Smooth muscle cell (in vitro differentiated cells): Measurements from ENCODE around the gene DYNC2H1. TPM values are rescaled to one million over a fixed set of nuclear protein-coding genes. Genes with fewer than 3 reads are reported as not detected.

ENCODE experiments used
- DNase-seq: peaks from one replicate; lab custom pipeline; 2025; ENCODE audit not compliant: unreplicated experiment; lab: John Stamatoyannopoulos, UW
- H2AFZ ChIP-seq: fragments of 200-600 bp; sonication (generic); 2 replicates; pipeline ENCODE4 v1.6.0; 2016; ENCODE audit warnings: antibody characterized with exemption, low read depth, mild to moderate bottlenecking
- H3F3A ChIP-seq: fragments of 200-600 bp; sonication (generic); 2 replicates; pipeline ENCODE4 v1.6.0; 2017; ENCODE audit warnings: antibody characterized with exemption, low read depth
- H3K27ac ChIP-seq: fragments of 200-600 bp; sonication (generic); 2 replicates; pipeline ENCODE4 v1.5.1; 2016; ENCODE audit warnings: low read depth, mild to moderate bottlenecking
- H3K27me3 ChIP-seq: fragments of 200-600 bp; sonication (generic); 2 replicates; pipeline ENCODE4 v1.6.1; 2016; ENCODE audit warnings: low read depth, mild to moderate bottlenecking
- H3K36me3 ChIP-seq: fragments of 200-600 bp; sonication (generic); 2 replicates; pipeline ENCODE4 v1.5.1; 2016; ENCODE audit warnings: low read depth
- H3K4me1 ChIP-seq: fragments of 200-600 bp; sonication (generic); 2 replicates; pipeline ENCODE4 v1.5.1; 2016; ENCODE audit warnings: low read depth
- H3K4me2 ChIP-seq: fragments of 200-600 bp; sonication (generic); 2 replicates; pipeline ENCODE4 v1.6.0; 2016; ENCODE audit warnings: mild to moderate bottlenecking
- H3K4me3 ChIP-seq: fragments of 200-600 bp; sonication (generic); 2 replicates; pipeline ENCODE4 v1.5.1; 2016; ENCODE audit warnings: mild to moderate bottlenecking
- H3K79me2 ChIP-seq: fragments of 200-600 bp; sonication (generic); 2 replicates; pipeline ENCODE4 v1.6.0; 2016; ENCODE audit warnings: low read depth, mild to moderate bottlenecking
- H3K9ac ChIP-seq: fragments of 200-600 bp; sonication (generic); 2 replicates; pipeline ENCODE4 v1.6.0; 2016; ENCODE audit warnings: low read depth
- H3K9me3 ChIP-seq: fragments of 200-600 bp; sonication (generic); replicated peaks from 2 replicates; pipeline ENCODE4 v1.5.1; 2016; ENCODE audit warnings: low read depth
- H4K20me1 ChIP-seq: fragments of 200-600 bp; sonication (generic); 2 replicates; pipeline ENCODE4 v1.6.0; 2016; ENCODE audit warnings: low read depth
- WGBS: methylation state at CpG from one replicate; pipeline ENCODE4 v1.1.7; 2016; ENCODE audit warnings: low lambda C conversion rate; 5-methylcytosine and 5-hydroxymethylcytosine counted together
- polyA plus RNA-seq: library from polyadenylated mRNA; unstranded; fragments of >200 nt; fragmentation: Nextera tagmentation; extraction: Ambion mirVana; gene quantifications from 2 replicates; pipeline ENCODE4 v1.2.1, GENCODE V29; 2016
- total RNA-seq: library from RNA; depleted of rRNA; stranded (reverse); fragments of >200 nt; gene quantifications from 2 replicates; pipeline ENCODE4 v1.2.3, GENCODE V29; 2014
- TF ChIP-seq, protein P1 (sequence below): fragments of 200-600 bp; sonication (generic); IDR thresholded peaks from 2 replicates; pipeline ENCODE4 v1.5.1; 2017; ENCODE audit warnings: borderline replicate concordance, mild to moderate bottlenecking, antibody characterized with exemption; ENCODE audit not compliant: insufficient read depth, poor library complexity, severe bottlenecking

DYNC2H1 gene
- total and polyA plus RNA-seq, 2 experiments from 2014 or later = 2.3 to 10.8 TPM

DNA sequence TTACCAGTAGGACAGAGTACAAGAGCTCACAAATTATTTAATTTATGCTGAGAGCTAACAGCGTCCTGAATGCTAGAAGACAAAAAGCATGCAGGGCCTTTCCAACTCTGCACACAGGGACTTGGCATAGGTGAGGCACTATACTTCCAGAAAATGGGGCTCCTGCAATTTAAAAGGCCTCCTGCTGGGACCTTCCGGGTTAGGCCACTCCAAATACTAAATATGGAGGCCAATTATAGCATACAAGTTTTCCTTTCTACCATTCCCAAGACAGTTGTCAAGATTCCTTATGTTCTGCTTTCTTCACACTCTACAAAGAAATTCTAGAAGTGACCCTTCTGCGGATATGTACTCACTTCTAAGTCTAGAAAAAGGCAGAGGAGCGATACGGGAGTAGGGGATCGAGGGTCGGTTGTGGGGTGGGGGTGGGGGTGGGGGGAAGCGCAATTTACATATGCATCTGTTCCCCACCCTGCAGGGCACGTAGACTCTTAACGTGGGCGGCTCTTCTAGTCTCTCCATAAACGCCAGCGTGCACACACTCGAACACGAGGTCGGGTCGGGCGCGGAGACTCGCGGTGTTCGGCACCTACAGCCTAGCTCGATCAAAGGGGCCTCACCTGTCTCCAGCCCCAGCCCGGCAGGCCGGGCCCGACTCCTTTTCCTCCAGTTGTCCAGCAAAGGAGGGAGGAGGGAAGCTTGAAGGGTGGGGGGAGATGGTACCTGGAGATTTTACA is 18.0 kb upstream of the DYNC2H1 start:
- Histone ChIP-seq H3K27me3 (peaks cover 24% of the 10 kb centered on the region), H4K20me1 (peaks cover 38% of the 10 kb centered on the region), H3K4me3 (peak overlapping the region; percentile 96), H3K4me2 (peak overlapping the region; percentile 95), H3K4me1 (peaks cover 22% of the 10 kb centered on the region), H3K79me2 (peaks cover 57% of the 10 kb centered on the region), H3K9me3 (no peaks in the 10 kb centered on the region), H3F3A (no peaks in the 10 kb centered on the region), H3K36me3 (no peaks in the 10 kb centered on the region), H3K9ac (peak overlapping the region; percentile 95), H2AFZ (peak overlapping the region; percentile 81), H3K27ac (peak overlapping the region; percentile 92)
- DNase-seq = no peak
- TF ChIP-seq, protein P1, sequence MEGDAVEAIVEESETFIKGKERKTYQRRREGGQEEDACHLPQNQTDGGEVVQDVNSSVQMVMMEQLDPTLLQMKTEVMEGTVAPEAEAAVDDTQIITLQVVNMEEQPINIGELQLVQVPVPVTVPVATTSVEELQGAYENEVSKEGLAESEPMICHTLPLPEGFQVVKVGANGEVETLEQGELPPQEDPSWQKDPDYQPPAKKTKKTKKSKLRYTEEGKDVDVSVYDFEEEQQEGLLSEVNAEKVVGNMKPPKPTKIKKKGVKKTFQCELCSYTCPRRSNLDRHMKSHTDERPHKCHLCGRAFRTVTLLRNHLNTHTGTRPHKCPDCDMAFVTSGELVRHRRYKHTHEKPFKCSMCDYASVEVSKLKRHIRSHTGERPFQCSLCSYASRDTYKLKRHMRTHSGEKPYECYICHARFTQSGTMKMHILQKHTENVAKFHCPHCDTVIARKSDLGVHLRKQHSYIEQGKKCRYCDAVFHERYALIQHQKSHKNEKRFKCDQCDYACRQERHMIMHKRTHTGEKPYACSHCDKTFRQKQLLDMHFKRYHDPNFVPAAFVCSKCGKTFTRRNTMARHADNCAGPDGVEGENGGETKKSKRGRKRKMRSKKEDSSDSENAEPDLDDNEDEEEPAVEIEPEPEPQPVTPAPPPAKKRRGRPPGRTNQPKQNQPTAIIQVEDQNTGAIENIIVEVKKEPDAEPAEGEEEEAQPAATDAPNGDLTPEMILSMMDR = no peak
- under 1% methylated on average over 26 of the region's 26 CpGs for WGBS

DNA sequence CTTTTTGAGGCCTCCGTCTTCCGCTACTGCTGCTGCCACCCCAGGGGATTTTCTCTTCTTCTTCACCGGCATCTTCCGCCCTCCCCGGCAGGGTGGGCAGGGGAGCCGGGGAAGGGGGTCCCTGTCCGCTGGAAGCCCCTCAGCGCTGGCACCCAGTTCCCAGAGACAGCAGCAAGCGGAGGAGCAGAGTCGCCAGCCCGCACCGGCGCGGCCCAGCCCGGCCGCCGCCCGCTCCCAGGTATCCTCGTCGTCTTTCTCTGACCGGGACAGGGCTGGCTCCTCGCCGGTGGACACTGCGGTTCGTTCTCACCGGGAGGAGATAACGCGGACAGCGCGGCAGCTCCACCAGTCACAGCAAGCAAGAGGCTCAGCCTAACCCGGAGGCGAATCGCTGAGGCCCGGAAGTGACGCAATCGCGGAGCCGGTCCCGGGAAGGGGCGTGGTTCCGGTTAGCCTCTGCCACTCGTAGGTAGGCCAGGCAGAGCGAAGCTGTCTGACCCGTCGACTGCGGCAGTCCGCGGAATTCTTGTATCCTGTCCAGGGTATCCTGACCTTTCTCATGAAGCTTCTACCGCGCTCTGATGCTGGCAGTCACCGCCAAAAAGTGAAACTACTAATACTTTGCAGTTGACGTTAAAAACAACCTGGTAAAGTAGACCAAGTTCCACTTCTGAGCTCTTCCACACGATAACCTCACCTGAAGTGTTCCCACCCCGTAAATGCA is 17.3 kb upstream of the DYNC2H1 start, which contains the start of gene DCUN1D5:
Gene DCUN1D5, minus strand, starts transcription at position 360 of the 724 bp plus-strand sequence. Its CDS starts 288 bp downstream, at position 72.
- DNase-seq = peak; percentile 74
- H3K9me3 ChIP-seq = no peaks in the 10 kb centered on the region
- H3K27me3 ChIP-seq = peaks cover 26% of the 10 kb centered on the region
- H3K9ac ChIP-seq = peak within 1 kb of the TSS; percentile 95
- peak within 1 kb of the TSS; percentile 96 for H3K4me3 ChIP-seq
- peak within 1 kb of the TSS; percentile 92 for H3K27ac ChIP-seq
- H3F3A ChIP-seq = no peaks in the 10 kb centered on the region
- H4K20me1 ChIP-seq = peaks cover 32% of the 10 kb centered on the region
- peaks cover 22% of the 10 kb centered on the region for H3K4me1 ChIP-seq
- under 1% methylated on average over 44 of the region's 54 CpGs for WGBS
- H2AFZ ChIP-seq = peak within 1 kb of the TSS; percentile 81
- TF ChIP-seq, protein P1 = no peak
- H3K36me3 ChIP-seq = no peaks in the 10 kb centered on the region
- peak within 1 kb of the TSS; percentile 95 for H3K4me2 ChIP-seq
- peaks cover 50% of the 10 kb centered on the region for H3K79me2 ChIP-seq

DNA sequence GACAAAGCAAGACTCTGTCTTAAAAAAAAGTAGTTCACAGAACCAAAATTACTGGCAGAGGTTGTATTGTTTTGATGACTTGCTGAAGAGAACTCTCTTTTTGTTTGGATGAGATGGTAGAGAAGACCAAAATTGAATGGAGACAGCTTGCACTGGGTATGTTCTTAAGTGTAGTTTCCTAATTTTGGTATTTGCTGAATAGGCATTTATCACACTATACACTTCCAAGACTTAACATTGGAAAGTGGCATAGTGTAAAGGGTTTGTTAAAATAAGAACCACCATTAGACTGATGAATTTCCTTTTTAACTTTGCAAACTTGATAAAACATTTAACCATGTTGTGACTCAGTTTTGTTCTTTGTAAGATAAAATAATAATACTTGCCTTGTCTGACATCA is 11.9 kb upstream of the DYNC2H1 start:
- Histone ChIP-seq H3K27me3 (peaks cover 26% of the 10 kb centered on the region), H3K4me1 (no peaks in the 10 kb centered on the region), H3K79me2 (no peaks in the 10 kb centered on the region), H3K27ac (no peak overlapping the region), H3F3A (no peaks in the 10 kb centered on the region), H2AFZ (no peak overlapping the region), H3K9ac (no peak overlapping the region), H4K20me1 (no peaks in the 10 kb centered on the region), H3K4me2 (no peak overlapping the region), H3K4me3 (no peak overlapping the region), H3K36me3 (no peaks in the 10 kb centered on the region), H3K9me3 (no peaks in the 10 kb centered on the region)
- TF ChIP-seq, protein P1 = no peak
- no peak for DNase-seq
